Measurements from ENCODE around the gene CREB3.

CREB3 gene

DNA sequence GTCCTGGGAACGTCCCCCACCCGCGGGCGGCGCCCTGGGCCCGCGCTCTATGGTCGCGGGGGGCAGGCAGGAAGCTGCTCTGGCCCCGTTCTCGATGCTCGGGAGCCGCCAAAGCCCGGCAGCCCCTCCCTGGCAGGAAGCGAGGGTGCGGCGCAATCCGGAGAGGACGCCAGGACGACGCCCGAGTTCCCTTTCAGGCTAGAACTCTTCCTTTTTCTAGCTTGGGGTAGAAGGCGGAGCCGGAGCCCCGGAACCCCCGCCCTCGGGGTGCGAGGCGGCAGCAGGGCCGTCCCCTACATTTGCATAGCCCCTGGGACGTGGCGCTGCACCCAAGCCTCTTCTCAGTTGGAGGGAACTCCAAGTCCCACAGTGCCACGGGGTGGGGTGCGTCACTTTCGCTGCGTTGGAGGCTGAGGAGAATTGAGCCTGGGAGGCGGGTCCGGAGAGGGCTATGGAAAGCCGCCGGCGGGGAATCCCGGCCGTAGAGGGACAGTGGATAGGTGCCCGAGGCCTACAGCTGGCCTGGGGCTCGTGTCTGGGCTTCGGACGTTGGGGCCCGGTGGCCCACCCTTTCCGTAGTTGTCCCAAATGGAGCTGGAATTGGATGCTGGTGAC lies at the start of gene CREB3, which contains the start of gene TLN1:
TSS of gene CREB3 (plus strand) at position 482 of the 615 bp plus-strand sequence. CDS start at position 589, 107 bp downstream.
TSS of gene TLN1 (minus strand) at position 11 of the 615 bp plus-strand sequence. CDS start 6,501 bp downstream, outside the sequence.
- DNase-seq = peak; percentile 99

DNA sequence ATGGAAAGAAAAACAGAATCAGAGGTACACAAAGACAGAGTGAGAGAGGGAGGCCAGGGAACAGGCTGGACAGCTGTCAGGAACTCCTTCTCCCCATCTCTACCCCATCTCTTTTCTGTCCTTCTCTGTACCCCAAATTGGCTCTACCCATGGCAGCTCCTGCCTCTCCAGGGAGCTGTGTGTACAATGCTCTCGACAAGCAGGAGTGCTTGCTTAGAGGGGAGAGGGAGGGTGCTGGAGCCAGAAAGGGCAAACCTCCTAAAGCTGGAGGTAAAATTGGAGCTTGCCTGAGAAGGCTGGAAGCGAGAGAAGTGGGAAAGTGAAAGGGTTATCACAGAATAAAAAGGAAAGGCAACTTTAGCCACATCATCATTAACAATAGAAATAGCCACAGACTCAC lies 49.1 kb upstream of the CREB3 start:
- no peak for DNase-seq

DNA sequence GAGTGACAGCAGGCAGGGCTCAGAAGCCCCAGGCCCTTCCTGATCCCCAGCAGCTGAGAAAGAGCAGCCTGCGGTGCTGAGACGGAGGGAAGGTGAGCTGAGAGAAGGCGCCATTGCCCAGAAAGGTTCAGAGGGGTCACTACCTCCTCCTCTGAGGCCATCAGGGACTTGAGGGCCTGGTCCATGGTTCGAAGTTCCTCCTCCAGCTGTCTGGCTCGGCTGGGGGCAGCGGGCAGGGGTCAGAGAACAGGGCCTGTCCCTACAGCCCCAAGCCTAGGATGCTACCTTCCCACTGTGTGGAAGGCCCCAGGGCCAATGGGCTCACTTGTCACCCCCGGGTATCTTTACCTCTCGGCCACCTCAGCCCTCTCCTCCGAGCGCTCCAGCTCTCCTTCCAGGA lies 47.5 kb upstream of the CREB3 start:
- no peak for DNase-seq

- no peak for DNase-seq
These were observed 47.0 kb upstream of the CREB3 start for GRCh38 chr9:35685506-35685905.

DNA sequence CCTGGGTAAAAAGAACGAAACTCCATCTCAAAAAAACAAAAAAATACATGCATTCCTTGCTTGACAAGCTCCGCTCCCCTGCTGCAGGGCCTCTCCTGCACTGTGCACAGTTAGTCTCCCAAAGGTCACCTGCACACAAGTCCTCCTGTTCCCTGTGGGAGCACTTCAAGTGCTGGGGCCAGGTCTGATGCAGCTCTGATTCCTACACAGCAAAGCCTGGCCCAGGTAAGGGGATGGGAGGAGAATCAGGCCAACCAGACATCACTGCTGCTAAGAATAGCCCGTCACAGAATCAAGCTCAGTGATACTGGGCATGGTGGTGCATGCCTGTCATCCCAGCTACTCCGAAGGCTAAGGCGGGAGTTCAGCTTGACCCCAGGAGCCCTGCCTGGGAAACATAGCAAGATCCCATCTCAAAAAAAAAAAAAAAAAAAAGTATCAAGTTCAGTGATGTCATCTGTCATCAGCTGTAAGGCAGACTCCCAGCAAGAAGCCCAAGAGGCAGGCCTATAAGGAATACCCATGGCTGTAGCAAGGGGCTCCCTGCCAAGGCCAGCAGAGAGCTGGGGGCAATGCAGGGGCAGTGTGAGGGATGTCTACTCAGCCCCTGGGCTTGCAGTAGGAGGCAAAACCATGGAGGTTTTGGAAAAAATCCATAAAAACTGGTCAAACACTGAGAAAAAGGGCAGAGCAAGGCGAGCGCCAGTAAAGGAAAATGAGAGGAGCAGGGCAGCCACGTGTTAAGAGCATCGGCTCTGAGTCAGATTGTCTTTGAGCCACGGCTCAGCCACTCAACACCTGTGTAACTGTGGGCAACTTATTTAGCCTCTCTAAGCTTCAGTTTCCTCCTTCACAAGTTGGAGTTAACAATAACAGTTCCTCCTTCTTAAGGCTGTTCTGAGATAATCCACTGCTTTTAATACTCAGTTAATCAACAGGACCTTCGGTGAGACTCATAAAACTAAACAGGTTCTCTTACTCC lies 46.0 kb upstream of the CREB3 start:
- no peak for DNase-seq

DNA sequence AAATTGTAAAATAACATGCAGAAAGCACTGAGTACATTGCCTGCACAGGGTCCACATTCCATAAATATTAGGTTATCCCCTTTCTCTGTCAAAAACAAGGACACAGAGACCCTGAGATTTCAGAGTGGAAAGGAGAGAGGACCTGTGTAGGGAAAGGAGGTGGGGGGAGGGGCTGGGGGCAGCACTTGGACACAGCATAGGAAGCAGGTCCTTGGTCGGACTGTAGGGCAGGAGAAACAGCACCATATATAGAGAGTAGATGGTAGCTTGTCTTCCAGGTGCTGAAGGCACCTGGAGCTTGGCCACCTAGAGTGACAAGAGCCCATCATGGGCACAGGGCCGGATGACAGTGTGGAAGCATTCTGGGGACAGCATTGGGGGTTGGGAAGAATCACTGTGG lies 45.2 kb upstream of the CREB3 start:
- no peak for DNase-seq

GRCh38 chr9:35687972-35688557 lies 44.4 kb upstream of the CREB3 start:
- no peak for DNase-seq

DNA sequence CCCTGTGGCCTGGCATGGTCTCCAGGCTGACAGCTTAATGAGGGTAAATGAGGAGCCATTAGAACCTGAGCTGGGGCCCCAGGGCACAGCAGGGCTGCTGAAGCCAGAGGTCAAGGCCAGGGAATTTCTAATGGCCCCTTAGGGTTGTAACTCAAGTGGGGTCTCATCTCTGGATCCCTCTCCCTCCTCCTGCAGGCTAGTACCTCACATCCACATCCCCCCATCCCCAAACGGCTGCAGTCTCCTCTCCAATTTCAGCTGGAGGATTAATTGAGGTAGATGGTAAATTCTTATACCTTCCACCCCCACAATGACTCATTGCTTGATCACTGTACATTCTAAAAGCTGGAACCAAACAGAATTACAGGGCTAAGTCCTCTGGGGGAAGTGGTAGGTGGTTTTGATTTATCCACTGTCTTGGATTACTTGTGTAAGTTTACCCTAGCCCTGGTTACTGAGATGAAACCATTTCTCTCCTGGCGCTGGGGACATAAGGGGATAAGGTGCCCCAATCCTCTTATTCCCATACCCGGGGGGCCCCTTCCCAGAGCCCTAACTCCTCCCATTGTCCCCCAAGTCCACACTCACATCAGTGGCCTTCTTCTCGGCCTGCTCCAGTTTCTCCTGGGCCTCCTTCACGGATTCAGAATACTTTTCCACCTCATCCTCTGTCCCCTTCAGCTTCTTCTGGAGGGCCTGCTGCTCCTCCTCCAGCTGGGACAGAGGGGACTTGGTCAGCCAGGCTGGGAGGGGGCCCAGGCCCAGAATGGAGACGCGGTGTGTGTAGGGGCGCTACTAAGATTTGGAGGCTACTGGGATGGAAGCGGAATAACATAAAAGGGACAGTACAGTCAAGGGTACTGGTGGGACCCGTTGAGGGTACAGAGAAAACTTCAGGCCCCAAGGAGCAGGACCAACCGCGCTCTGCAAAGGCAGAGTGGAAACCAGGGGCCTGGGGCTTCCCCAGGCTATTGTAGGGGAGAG lies 43.6 kb upstream of the CREB3 start:
- DNase-seq = no peak

DNA sequence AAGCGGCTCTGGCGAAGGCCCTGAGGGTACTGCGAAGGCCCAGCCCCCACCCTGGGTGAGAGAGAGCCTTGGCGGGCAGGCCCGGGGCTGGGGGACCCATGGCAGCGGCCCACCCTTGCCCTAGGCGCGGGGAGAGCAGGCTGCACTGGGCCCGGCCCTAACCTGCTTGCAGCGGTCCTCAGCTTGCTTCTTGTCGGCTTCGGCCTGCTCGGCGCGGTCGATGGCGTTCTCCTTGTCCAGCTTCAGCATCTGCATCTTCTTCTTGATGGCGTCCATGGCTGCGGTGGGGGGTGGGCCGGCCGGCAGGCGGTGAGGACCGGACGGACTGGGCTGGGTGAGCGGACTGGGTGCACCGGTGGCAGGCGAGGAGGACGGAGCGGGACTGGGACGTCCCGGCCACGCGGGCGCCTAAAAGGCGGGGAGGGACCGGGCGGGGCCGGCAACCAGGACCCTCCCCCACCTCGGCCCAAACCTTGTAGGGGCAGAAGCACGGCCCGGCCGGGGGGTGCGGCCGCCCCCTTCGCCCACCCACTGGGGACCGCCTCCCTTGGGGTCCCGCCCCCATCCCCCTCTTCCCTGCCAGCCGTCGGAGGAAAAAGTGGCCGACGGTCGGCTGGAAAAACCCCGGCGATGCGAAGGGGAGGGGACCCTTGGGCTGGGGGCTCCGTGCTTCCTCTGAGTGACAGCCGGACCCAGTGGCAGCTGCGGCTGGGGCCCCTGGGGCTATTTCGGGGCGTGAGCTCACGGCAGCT lies 42.7 kb upstream of the CREB3 start, which contains the start of gene TPM2:
TSS of gene TPM2 (minus strand) at position 384 of the 752 bp plus-strand sequence. CDS start at position 276, 108 bp downstream.
- DNase-seq = peak; percentile 90

GRCh38 chr9:35690294-35690613 lies 42.2 kb upstream of the CREB3 start:
- no peak for DNase-seq

GRCh38 chr9:35690614-35691333 lies 41.7 kb upstream of the CREB3 start:
- DNase-seq = peak; percentile 90

- no peak for DNase-seq
These were observed 41.2 kb upstream of the CREB3 start for GRCh38 chr9:35691334-35691650.

DNA sequence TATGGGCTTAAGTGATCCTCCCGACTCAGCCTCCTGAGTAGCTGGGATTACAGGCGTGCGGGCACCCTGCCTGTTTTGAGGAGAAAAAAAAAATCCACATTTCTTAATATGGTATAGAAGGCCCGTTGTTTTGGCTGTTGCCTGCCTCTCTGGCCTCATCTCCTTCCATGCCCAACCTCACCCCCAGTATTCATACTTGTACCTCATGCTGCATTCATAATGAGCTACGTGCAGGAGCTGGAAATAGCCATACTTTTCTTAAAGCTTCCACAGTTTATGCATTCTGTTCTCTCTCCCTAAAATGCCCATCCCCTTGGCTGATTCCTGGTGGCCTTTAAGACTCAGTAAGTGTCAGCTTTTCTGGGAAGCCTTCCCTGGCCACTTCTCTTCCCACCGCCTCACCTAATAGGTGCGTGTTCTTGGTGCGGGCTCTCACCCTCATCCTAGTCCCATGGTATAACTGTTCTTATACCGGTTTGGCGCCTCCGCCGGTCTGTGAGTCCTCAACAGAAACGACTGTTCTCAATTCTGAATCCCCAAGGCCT lies 40.6 kb upstream of the CREB3 start:
- no peak for DNase-seq

- no peak for DNase-seq
These were observed 36.5 kb upstream of the CREB3 start for GRCh38 chr9:35695943-35696401.

GRCh38 chr9:35696520-35697215 lies 35.8 kb upstream of the CREB3 start:
- peak; percentile 62 for DNase-seq

DNA sequence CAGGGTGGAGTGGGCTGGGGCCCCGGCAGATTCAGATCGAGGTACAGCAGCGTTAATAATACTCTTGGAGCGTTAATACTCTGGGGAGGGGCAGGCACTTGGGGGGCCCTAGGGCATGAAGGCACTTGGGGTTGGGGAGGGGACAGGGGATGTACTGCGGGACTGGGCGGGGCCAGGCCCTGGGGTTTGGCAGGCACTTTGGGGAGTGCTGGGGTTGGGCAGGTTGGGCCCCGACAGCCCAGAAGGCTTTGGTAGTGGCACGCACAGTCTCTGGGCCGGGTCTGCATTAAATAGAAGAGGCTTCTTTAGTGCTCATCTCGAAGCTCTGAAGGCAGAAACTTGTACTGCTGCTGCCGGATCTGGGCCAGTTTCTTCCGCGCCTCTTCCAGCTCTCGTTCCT lies 35.0 kb upstream of the CREB3 start:
- DNase-seq = no peak

GRCh38 chr9:35698231-35698630 lies 34.2 kb upstream of the CREB3 start:
- no peak for DNase-seq

- DNase-seq = no peak
These were observed 32.4 kb upstream of the CREB3 start for GRCh38 chr9:35700031-35700430.

GRCh38 chr9:35700942-35701341 lies 31.5 kb upstream of the CREB3 start:
- DNase-seq = no peak

DNA sequence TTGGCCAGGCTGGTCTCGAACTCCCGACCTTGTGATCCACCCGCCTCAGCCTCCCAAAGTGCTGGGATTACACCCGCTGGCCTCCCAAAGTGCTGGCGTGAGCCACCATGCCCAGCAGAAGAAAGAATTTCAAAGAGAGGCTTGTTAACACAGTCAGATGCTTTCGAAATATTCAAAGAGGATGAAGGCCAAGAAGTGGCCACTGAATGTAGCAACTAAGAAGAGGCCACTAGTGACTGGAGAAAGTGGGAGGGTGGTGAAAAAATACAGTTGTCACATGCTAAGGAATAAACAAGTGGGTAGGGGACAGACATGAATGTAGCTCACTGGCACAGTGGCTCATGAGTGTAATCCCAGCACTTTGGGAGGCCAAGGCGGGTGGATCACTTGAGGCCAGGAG lies 29.8 kb upstream of the CREB3 start:
- no peak for DNase-seq

Measured in femur (tissue), 1 donor.